Dermis blood vessel endothelial cell (primary cell): Measurements from ENCODE around the gene MGAT2. TPM values are rescaled to one million over a fixed set of nuclear protein-coding genes. Genes with fewer than 3 reads are reported as not detected.
A peak's percentile ranks its signal among the peaks of the same experiment; 100 is the strongest.
"Not testable (repeated sequence)": the region's sequence is repeated elsewhere in the genome, so short reads cannot be mapped to it uniquely, and the experiment has no call there.

Source experiments
- DNase-seq: peaks from one replicate; pipeline ENCODE4 v3.0.0; 2010
- total RNA-seq: library from RNA; depleted of rRNA; stranded (reverse); fragments of >200 nt; gene quantifications from 2 replicates; pipeline ENCODE4 v1.2.3, GENCODE V29; 2014

Gene MGAT2
- total RNA-seq, 1 donor from 2014 or later: 104 TPM

GRCh38 chr14:49612671-49613070 is 7.9 kb upstream of the MGAT2 start:
- DNase-seq: no peak

- no peak for DNase-seq
These were observed 6.4 kb upstream of the MGAT2 start for GRCh38 chr14:49614196-49614595.

- DNase-seq: no peak
These were observed 4.8 kb upstream of the MGAT2 start for GRCh38 chr14:49615776-49616175.

- no peak for DNase-seq
These were observed 2.6 kb upstream of the MGAT2 start for GRCh38 chr14:49617852-49618519.

GRCh38 chr14:49619273-49619672 is 1.3 kb upstream of the MGAT2 start:
- DNase-seq: not testable (repeated sequence)

DNA sequence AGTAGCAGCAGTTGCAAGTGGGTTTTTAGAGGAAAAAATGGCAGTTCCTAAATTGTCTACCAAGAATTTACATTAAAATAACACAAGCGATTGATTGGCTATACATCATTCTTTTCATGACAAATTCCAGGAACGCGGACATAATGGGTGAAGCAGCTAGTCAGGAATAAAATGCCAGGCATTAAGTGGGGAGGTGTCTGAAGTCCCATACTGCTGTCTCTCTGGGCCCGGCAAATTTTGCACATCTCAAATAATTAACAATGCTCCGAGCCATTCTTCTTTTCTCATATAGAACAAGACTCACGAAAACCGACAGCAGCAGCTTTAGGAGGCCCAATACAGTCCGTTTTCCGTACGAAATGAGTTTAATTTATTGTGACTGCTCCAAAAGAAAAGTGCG is 869 bp upstream of the MGAT2 start:
- peak; percentile 13 for DNase-seq

GRCh38 chr14:49621114-49621881 is 699 bp downstream of the MGAT2 start:
- DNase-seq: peak; percentile 80

GRCh38 chr14:49622022-49622607 is 1.5 kb downstream of the MGAT2 start:
- DNase-seq: no peak

DNA sequence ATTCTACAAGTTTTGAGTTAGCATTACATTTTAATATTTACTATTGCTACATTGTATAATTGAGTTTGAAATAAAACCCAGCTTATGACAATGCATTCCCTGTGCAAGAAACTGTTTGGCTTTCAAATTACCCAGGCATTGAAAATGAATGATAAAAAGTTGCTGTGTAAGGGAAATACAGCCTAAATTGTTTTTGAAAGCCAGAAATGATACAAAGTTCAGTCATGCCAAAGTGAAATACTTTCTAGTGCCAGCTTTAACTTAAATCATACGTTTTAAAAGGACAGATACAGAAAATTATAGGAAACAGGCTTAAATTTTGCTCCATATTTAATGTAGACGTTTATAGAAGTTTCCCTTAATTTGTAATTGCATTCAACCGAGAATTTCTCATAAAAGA is 2.8 kb downstream of the MGAT2 start:
- DNase-seq: no peak

DNA sequence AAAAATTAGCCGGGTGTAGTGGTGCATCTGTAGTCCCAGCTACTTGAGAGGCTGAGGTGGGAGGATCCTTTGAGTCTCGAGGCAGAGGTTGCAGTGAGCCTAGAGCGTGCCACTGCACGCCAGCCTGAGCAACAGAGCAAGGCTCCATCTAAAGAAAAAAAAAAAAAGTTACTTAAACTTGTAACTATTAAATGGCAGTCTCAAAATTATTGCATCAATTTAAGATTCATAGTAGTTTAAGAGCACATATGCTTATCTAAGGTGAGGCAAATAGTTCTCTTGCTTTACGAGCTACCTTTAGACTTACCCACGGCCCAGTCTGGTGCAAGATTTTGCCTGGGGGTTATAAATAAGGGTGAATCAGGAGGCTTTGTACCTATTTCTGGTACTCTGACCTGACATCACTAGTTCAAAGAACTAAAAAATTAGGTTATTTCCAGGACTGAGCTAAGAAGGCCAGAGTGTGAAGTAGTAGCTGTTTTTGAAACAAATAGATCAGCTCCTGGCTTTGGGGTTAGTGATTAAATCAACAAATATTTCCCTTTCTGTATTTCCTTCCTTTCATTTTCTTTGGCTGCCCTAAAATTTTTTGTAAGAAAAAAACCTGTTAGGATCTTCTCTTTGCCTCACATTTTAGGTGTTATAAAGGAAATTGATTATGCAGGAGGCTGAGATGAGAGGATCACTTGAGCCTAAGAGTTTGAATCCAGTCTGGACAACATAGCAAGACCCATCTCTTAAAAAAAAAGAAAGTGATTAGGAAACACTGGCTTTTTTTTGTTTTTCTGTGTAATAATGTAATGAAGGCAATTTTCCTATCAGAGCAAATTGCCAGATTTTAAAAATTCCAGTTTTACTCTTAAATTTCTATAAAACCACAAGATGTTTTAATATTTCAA is 3.6 kb downstream of the MGAT2 start:
- peak; percentile 29 for DNase-seq

- DNase-seq: peak; percentile 98
These were observed 13.3 kb downstream of the MGAT2 start for GRCh38 chr14:49633640-49634546.

DNA sequence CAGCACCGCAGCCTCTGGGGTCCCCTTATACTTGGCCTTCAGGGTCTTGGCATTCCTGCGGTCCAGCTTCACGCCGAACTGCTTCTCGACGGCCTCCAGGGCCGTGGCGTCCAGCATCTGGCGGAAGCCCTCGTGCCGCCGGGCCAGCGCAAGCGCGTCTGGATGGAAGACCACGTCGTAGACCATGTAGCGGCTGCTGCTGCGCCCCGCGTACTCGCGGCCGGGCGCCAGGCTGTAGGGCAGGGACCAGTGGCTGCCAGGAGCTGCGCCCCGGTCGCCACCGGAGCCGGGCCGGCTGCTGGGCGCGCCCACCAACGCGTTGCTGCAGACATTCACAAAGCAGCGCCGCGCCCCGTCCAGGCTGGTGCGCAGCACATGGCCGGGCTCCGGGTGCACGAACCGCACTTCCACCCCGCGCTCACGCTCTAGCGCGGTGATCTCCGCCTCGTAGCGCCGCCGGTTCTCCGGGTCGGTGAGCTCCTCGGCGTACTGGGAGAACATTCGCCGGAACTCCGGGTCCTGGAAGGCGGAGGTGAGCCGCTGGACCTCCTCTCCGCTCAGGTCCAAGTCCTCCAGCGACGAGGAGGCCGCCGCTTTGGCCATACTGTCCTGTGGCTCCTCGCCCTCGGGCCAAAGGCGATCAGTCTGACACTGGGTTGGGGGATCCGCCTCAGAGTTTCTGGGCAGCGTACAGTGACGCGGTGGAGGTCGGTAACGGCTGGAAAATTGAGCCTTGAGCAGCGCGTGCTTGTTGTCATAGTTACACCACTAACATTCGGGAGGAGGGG is 14.1 kb downstream of the MGAT2 start, which contains the start of gene DNAAF2:
DNAAF2 (minus strand) TSS at position 698 of the 788 bp plus-strand sequence; CDS start at position 603, 95 bp downstream.
- DNase-seq: peak; percentile 83

DNA sequence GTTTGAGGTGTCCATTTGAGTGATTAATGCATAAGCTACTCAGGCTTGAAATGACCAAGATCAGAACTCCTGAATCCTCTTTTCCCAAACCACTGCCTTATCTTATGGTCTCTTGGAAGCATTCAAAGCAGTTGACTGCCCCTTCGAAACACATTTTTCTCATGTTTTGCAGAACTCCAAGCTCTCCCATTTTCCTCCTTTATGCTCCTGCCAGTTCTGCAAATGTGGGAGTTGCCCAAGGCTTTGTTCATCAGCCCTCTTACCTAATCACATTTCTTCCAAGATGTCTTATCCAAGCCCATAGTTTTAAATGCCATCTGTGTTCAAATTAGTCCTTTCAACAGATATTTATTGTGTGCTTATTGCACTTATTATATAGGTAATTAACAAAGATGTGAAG is 16.3 kb downstream of the MGAT2 start:
- DNase-seq: no peak

GRCh38 chr14:49637534-49638078 is 17.0 kb downstream of the MGAT2 start:
- no peak for DNase-seq

DNA sequence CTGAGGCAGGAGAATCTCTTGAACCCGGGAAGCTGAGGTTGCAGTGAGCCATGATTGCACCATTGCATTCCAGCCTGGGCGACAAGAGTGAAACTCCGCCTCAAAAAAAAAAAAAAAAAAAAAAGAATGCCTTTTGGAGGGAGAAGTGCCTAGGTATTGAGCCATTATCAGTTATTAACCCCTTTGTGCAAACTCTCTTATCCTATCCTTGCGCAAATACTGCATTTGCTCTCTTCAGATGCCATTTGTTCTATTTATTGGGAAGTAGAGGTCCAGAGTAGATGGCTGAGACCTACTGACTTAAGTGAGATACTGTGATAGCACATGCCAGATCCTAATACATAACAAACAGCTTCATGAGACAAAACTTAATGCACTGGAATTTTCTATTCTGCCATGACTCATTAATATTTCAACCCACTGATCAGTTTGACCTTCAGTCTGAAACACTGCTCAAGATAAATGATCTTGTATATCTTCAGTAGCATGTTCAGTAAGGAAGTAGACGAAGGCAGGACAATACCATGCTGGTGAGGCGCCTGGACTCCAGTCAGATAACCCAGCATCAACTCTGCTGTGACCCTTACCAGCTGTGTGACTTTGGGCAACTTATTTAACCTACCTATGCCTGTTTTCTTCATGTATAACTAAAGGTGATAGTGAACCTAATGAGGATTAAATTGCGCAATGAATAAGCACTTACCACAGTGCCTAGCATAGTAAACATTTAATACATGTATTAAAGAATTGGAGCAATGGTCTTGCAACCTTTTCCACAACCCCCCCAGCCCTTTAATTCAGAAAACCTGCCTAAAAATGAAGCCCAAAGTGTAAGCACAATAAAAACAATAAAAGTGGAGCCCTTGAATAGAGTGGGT is 20.2 kb downstream of the MGAT2 start:
- no peak for DNase-seq

DNA sequence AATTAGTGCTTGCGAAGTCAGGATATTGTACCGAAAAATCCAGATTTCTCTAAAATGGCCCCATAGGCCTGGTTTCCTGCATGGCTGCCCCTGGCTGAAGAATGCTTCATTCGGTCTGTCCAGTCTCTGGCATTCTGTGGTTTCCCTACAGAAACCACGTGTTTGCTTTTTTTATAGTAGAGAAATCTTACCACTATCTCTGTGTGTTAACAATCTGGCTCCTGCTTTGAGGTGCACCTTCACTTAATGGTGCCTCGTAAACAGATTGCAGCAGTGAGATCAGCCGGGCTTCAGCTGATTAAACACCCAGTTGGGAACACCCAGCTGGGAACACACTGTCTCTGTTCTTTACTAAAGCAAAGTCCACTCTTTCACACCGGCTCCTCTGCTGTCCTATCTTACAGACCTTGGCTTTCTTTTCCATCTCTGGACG is 21.1 kb downstream of the MGAT2 start:
- DNase-seq: no peak

DNA sequence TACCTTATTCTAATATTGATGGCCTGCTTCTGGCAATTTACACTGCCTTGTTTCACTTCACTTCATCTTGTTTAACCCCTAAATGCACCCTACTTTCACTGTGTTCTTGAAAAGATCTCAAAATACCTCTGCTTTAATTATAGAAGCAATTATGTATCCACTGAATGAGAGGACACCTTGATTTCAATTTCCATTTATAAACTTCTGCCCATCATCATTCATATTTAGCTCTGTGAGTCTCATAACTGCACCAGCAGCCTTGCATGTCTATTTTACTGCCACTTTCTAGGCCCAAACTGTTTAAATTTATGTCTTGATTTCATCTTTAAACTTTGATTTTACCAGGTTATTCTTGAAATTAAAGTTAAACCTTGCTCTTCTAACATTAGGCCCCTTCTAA is 21.6 kb downstream of the MGAT2 start:
- no peak for DNase-seq

GRCh38 chr14:49653508-49653907 is 32.9 kb downstream of the MGAT2 start:
- no peak for DNase-seq

GRCh38 chr14:49654511-49654910 is 33.9 kb downstream of the MGAT2 start:
- DNase-seq: no peak
